BLaER1 treated with 17β-estradiol and CSF1 and Interleukin-3, amounts not matched to agents 10 nM and 100 nM (cell line): Measurements from ENCODE around the gene GRIK5.
A peak's percentile ranks its signal among the peaks of the same experiment; 100 is the strongest.

Experiments
- H3K27ac ChIP-seq, 11 experiments: shearing (Covaris generic); formaldehyde crosslinking; 2 replicates each; pipeline ENCODE4 v1.8.1; 2022
- H3K27me3 ChIP-seq, 11 experiments: shearing (Covaris generic); formaldehyde crosslinking; 2 replicates each; pipeline ENCODE4 v1.8.1; 2022
- H3K36me3 ChIP-seq, 11 experiments: shearing (Covaris generic); formaldehyde crosslinking; 2 replicates each; pipeline ENCODE4 v1.8.1; 2022
- H3K4me1 ChIP-seq, 10 experiments: shearing (Covaris generic); formaldehyde crosslinking; 2 replicates each; pipeline ENCODE4 v1.8.1; 2022
- H3K4me2 ChIP-seq, 11 experiments: shearing (Covaris generic); formaldehyde crosslinking; 2 replicates each; pipeline ENCODE4 v1.8.1; 2022
- H3K4me3 ChIP-seq, 10 experiments: shearing (Covaris generic); formaldehyde crosslinking; 2 replicates each; pipeline ENCODE4 v1.8.1; 2022
- H3K9ac ChIP-seq, 11 experiments: shearing (Covaris generic); formaldehyde crosslinking; 2 replicates each; pipeline ENCODE4 v1.8.1; 2022
- H3K9me3 ChIP-seq, 11 experiments: shearing (Covaris generic); formaldehyde crosslinking; replicated peaks in 1 of 11; 2 replicates each; pipeline ENCODE4 v1.8.1; 2022
- H4K20me1 ChIP-seq, 11 experiments: shearing (Covaris generic); formaldehyde crosslinking; 2 replicates each; pipeline ENCODE4 v1.8.1; 2022
- Cebpa-rat ChIP-seq, 11 experiments: shearing (Covaris generic); IDR thresholded peaks; 2 replicates each; pipeline ENCODE4 v1.8.1; 2022

GRIK5 gene

GRCh38 chr19:41957161-41957837, 112.7 kb downstream of the GRIK5 start:
- H3K36me3 ChIP-seq: peaks cover 0 to 24% (median 12%) of the 10 kb centered on the region in 11 experiments; a peak in 8 of 22 replicates
- peak overlapping the region in 10 of 11 experiments; percentile 33 to 90 (median 84); a peak in 13 of 22 replicates for H3K9ac ChIP-seq
- peaks cover 0 to 25% (median 6%) of the 10 kb centered on the region in 11 experiments; a peak in 9 of 22 replicates for H4K20me1 ChIP-seq
- no peaks in the 10 kb centered on the region for H3K27me3 ChIP-seq
- peaks cover 26 to 47% (median 39%) of the 10 kb centered on the region in 10 experiments for H3K4me1 ChIP-seq
- peak overlapping the region in 4 of 10 experiments; percentile 29 to 99 (median 88); a peak in 5 of 20 replicates for H3K4me3 ChIP-seq
- H3K27ac ChIP-seq: peak overlapping the region in 3 of 11 experiments; percentile 10 to 86 (median 34); a peak in 3 of 22 replicates
- no peak for TF ChIP-seq Cebpa-rat (IDR thresholded peaks at IDR 0.05)
- H3K9me3 ChIP-seq: no peaks in the 10 kb centered on the region
- peak overlapping the region; percentile 93 to 99 (median 97) for H3K4me2 ChIP-seq

GRCh38 chr19:41956621-41957020, 113.4 kb downstream of the GRIK5 start:
- no peaks in the 10 kb centered on the region for H3K9me3 ChIP-seq
- no peak overlapping the region for H3K27ac ChIP-seq
- no peak for TF ChIP-seq Cebpa-rat (IDR thresholded peaks at IDR 0.05)
- no peaks in the 10 kb centered on the region for H3K27me3 ChIP-seq
- H3K4me3 ChIP-seq: no peak overlapping the region
- peaks cover 0 to 25% (median 6%) of the 10 kb centered on the region in 11 experiments; a peak in 9 of 22 replicates for H4K20me1 ChIP-seq
- peak overlapping the region in 4 of 11 experiments; percentile 33 to 90 (median 86); a peak in 5 of 22 replicates for H3K9ac ChIP-seq
- H3K36me3 ChIP-seq: peaks cover 0 to 24% (median 12%) of the 10 kb centered on the region in 11 experiments; a peak in 8 of 22 replicates
- peak overlapping the region in 3 of 11 experiments; percentile 93 to 98 (median 97); a peak in 5 of 22 replicates for H3K4me2 ChIP-seq
- peaks cover 26 to 49% (median 39%) of the 10 kb centered on the region in 10 experiments for H3K4me1 ChIP-seq

GRCh38 chr19:41955521-41955920, 114.5 kb downstream of the GRIK5 start:
- H3K36me3 ChIP-seq: peaks cover 0 to 24% (median 12%) of the 10 kb centered on the region in 11 experiments; a peak in 8 of 22 replicates
- peaks cover 16 to 44% (median 35%) of the 10 kb centered on the region in 10 experiments for H3K4me1 ChIP-seq
- H3K27me3 ChIP-seq: no peaks in the 10 kb centered on the region
- H4K20me1 ChIP-seq: peaks cover 0 to 25% (median 6%) of the 10 kb centered on the region in 11 experiments; a peak in 9 of 22 replicates
- no peak overlapping the region for H3K27ac ChIP-seq
- peak overlapping the region in 1 of 11 experiments; percentile 2; a peak in 1 of 22 replicates for H3K9ac ChIP-seq
- peak overlapping the region in 3 of 11 experiments; percentile 1 to 24 (median 19); a peak in 1 of 22 replicates for H3K4me2 ChIP-seq
- H3K4me3 ChIP-seq: no peak overlapping the region
- no peak for TF ChIP-seq Cebpa-rat (IDR thresholded peaks at IDR 0.05)
- H3K9me3 ChIP-seq: no peaks in the 10 kb centered on the region

GRCh38 chr19:41951686-41952172, 118.3 kb downstream of the GRIK5 start:
- Histone ChIP-seq H3K36me3 (peaks cover 0 to 18% (median 11%) of the 10 kb centered on the region in 11 experiments; a peak in 8 of 22 replicates), H3K27ac (no peak overlapping the region), H3K9me3 (no peaks in the 10 kb centered on the region), H3K4me1 (peaks cover 0 to 21% (median 11%) of the 10 kb centered on the region in 10 experiments; a peak in 17 of 20 replicates), H3K27me3 (no peaks in the 10 kb centered on the region), H3K4me3 (no peak overlapping the region), H3K4me2 (peak overlapping the region in 8 of 11 experiments; percentile 9 to 58 (median 32); a peak in 7 of 22 replicates), H4K20me1 (peaks cover 0 to 8% (median 1%) of the 10 kb centered on the region in 11 experiments; a peak in 7 of 22 replicates), H3K9ac (no peak overlapping the region)
- no peak for TF ChIP-seq Cebpa-rat (IDR thresholded peaks at IDR 0.05)
